HUDEP-2 (cell line): ENCODE measurements around the gene MAG.

ENCODE experiments used
- DNase-seq, 76 experiments: peaks; one replicate each; lab custom pipeline; 2025; ENCODE audit not compliant: unreplicated experiment in 76 of 76; lab: John Stamatoyannopoulos, UW

MAG gene

GRCh38 chr19:35314031-35314430, 22.1 kb downstream of the MAG start:
- DNase-seq: no peak

GRCh38 chr19:35314858-35315470, 23.0 kb downstream of the MAG start:
- no peak for DNase-seq

- no peak for DNase-seq
These were observed 23.9 kb downstream of the MAG start for GRCh38 chr19:35315883-35316282.

- no peak for DNase-seq
These were observed 24.6 kb downstream of the MAG start for GRCh38 chr19:35316560-35316959.

DNA sequence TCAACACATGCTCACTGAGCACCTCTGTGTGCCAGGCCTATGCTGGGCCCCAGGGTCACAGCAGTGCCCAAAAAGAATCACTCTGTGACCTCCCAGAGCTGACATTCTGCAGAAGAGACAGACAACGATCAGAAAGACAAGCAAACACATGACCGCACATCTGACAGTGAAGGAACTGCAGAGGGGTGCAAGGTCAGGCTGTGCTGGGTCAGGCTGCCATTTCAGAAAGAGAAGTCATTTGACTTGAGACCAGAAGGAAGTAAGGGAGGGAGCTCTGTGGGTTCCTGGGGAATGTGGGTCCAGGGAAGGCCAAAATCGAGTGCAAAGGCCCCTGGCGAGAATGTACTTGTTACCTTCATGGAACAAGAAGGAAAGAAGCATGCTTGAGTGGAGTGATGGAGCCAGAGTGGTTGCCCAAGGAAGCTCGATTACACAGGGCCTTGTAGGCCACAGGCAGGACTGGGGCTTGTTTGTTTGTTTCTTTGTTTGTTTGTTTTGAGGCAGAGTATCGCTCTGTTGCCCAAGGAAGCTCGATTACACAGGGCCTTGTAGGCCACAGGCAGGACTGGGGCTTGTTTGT, 25.6 kb downstream of the MAG start:
- DNase-seq: no peak

- peak in 68 of 76 experiments; percentile 25 to 89 (median 74) for DNase-seq
These were observed 26.9 kb downstream of the MAG start for GRCh38 chr19:35318679-35319448.

DNA sequence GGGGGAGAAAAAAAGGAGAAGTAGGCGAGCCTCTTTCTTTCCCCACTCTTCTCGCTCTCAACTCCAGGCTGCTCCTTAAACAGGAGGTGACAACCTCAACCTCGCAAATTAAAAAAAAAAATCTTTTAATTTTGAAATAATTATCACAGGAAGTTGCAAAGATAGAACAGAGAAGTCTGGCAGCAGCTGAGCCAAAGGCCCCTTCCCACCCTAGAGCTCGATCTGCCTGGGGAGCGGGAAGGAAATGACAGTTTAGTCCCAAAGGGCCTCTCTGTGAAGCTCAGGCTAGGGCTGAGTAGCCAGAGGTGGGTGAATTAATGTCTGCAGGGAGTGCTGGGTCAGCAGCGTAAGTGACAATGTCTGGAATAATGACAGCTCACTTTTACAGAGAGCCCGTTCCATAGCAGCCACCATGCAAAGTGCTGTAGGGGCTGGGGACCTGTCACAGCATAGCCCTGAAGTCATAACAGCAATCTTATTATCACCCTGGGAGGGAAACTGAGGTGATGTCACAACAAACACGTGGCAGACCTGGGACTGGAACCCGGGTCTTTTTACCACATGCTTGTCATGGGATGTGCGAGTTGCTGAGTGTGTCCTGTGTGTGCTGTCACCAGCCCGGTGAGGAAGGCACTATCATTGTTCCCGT, 28.2 kb downstream of the MAG start:
- no peak for DNase-seq

DNA sequence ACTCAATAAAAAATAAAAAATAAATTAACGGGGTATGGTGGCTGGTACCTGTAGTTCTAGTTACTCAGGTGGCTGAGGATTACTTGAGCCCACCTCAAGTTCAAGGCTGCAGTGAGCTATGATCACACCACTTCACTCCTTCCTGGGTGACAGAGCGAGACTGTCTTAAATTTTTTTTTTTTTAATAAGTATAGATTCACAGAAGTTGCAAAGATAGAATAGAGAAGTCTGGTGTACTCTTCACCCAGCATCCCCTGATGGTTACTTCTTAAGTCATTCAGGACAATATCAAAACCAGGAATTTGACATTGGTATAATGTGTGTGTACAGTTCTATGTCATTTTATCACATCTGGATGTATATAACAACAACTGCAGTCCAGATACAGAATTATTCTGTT, 29.3 kb downstream of the MAG start:
- DNase-seq: no peak

GRCh38 chr19:35322014-35322413, 30.1 kb downstream of the MAG start:
- DNase-seq: no peak

DNA sequence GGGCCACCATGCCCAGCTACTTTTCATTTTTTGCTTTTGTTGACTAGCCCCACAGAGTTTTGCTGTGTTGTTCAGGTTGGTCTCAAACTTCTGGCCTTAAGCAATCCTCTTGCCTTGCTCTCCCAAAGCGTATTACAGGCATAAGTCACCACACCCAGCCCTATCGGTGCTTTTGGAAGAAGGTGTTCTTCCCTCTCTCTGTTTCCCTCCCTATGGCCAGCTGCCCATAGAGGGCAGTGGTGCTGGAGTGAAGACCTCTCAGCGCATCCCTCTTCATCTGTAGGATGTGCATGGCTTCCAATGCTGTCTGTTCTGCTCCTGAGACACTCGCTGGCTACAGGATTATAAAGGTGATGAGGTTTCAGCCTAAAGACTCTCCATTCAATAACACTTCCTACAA, 35.7 kb downstream of the MAG start:
- peak in 4 of 76 experiments; percentile 25 to 44 (median 26) for DNase-seq

- no peak for DNase-seq
These were observed 36.9 kb downstream of the MAG start, which contains the start of gene CD22 for GRCh38 chr19:35328851-35329285. CD22 (plus strand) TSS chr19:35329187; CDS start chr19:35332041, 2,854 bp downstream.

- DNase-seq: no peak
These were observed 37.4 kb downstream of the MAG start for GRCh38 chr19:35329323-35329722.

GRCh38 chr19:35330475-35330874, 38.5 kb downstream of the MAG start:
- peak in 12 of 76 experiments; percentile 11 to 50 (median 26) for DNase-seq

DNA sequence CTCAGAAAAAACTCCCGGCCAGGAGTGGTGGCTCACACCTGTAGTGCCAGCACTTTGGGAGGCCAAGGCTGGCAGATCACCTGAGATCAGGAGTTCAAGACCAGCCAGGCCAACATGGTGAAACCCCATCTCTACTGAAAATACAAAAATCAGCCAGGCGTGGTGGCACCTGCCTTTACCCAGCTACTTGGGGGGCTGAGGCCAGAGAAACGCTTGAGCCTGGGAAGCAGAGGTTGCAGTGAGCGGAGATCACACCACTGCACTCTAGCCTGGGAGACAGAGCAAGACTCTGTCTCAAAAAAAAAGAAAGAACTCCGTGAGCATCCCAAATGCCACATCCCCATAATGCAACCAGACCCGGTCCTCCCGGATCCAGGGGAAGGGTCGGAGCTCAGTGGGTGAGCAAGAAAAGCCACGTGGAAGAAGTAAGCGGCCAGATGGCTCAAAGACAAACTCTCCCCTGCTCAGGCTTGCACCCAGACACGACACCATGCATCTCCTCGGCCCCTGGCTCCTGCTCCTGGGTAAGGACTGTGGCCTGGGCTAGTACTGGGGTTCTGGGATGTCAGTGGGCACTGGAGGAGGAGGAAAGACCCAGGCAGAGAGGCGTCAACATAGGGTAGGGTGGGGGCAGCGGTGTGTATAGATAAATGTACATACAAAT, 39.7 kb downstream of the MAG start:
- DNase-seq: no peak

- DNase-seq: no peak
These were observed 40.9 kb downstream of the MAG start for GRCh38 chr19:35332817-35333216.

GRCh38 chr19:35334144-35334753, 42.3 kb downstream of the MAG start:
- DNase-seq: no peak

GRCh38 chr19:35336166-35336955, 44.4 kb downstream of the MAG start:
- no peak for DNase-seq

DNA sequence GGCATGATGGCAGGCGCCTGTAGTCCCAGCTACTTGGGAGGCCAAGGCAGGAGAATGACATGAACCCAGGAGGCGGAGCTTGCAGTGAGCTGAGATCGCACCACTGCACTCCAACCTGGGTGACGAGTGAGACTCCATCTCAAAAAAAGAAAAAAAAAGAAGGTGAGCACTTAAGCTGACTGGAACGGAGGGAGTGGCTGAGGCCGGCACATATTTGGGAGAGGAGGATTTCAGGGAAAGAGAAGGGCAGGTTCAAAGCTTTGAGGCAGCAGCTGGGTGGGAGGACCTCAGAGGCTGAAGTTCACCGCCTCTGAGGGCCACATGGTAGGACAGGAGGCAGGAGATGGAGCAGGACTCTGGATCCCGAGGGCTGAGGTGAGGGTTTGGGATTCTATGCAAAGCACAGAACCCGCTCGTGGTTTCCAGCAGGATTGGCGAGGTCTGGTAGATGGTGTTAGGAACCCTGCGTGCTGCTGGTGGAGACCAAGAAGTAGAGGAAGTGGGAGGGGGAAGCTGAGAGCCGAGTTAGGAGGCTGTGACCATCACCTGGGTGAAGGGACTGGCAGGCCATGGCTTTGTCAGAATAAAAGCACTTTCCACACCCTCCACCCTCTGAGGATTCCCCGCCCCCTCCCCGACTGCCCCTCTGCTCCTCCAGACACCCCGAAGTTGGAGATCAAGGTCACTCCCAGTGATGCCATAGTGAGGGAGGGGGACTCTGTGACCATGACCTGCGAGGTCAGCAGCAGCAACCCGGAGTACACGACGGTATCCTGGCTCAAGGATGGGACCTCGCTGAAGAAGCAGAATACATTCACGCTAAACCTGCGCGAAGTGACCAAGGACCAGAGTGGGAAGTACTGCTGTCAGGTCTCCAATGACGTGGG, 45.4 kb downstream of the MAG start:
- no peak for DNase-seq

DNA sequence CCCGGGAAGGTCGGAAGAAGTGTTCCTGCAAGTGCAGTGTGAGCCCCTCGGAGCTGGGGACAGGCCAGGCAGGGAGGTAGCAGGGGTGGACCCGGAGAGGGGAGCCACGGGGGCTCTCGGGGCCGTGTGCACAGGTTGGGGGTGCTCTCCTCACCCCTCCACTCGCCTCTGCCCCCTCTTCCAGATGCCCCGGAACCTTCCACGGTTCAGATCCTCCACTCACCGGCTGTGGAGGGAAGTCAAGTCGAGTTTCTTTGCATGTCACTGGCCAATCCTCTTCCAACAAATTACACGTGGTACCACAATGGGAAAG, 46.0 kb downstream of the MAG start:
- no peak for DNase-seq
